Peyer's patch (tissue), 4 donors: ENCODE results near the gene SYCN.

Source experiments
- POLR2A ChIP-seq, 2 donors: fragments of 450-650 bp; IDR thresholded peaks; one replicate each; pipeline ENCODE4 v1.5.1; 2017; ENCODE audit warnings: antibody characterized with exemption in 2 of 2, mild to moderate bottlenecking in 2 of 2, moderate library complexity in 2 of 2
- TF ChIP-seq, protein P1 (sequence below), 6 experiments: fragments of 450-650 bp in 4 of 6; fragments of 200-600 bp in 2 of 6; sonication (generic) in 1 of 6; IDR thresholded peaks; one replicate each; pipeline ENCODE4 v1.5.1; 2017 to 2019; ENCODE audit warnings: antibody characterized with exemption in 6 of 6, mild to moderate bottlenecking in 3 of 6, moderate library complexity in 1 of 6

DNA sequence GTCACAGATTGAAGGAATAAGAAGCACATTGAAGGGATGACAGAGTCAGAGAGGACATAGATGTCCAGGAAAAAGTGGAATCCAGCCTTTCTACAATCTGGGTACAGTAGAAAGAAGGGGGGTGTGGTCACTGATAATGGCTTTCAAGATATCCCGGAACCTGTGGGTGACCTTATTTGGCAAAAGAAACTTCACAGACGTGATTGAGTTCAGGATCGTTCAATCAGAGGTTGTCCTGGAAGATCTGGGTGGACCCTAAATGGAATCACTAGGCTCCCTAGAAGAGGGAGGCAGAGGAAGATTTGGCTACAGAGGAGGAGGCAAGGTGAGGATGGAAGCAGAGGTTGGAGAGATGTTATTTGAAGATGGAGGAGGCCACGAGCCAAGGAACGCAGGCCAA, 13.0 kb upstream of the SYCN start:
- TF ChIP-seq, protein P1, sequence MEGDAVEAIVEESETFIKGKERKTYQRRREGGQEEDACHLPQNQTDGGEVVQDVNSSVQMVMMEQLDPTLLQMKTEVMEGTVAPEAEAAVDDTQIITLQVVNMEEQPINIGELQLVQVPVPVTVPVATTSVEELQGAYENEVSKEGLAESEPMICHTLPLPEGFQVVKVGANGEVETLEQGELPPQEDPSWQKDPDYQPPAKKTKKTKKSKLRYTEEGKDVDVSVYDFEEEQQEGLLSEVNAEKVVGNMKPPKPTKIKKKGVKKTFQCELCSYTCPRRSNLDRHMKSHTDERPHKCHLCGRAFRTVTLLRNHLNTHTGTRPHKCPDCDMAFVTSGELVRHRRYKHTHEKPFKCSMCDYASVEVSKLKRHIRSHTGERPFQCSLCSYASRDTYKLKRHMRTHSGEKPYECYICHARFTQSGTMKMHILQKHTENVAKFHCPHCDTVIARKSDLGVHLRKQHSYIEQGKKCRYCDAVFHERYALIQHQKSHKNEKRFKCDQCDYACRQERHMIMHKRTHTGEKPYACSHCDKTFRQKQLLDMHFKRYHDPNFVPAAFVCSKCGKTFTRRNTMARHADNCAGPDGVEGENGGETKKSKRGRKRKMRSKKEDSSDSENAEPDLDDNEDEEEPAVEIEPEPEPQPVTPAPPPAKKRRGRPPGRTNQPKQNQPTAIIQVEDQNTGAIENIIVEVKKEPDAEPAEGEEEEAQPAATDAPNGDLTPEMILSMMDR (IDR thresholded peaks at IDR 0.05) = no peak
- TF ChIP-seq POLR2A (IDR thresholded peaks at IDR 0.05) = no peak
